Measurements from ENCODE around the gene CD2AP.

- no peak for TF ChIP-seq CTCF (conservative IDR thresholded peaks at IDR 0.05)
- no peak for TF ChIP-seq ZFX (IDR thresholded peaks at IDR 0.05)
These were observed 118.2 kb downstream of the CD2AP start for GRCh38 chr6:47595785-47596184.

Data from C4-2B (cell line).